ENCODE measurements around the gene LTBR.

Gene LTBR

GRCh38 chr12:6391013-6391412, 7.1 kb downstream of the LTBR start:
- H3K4me3 ChIP-seq (ENCODE audit: low read depth, low read length) = no peak overlapping the region
- H3K27ac ChIP-seq (ENCODE audit: extremely low read depth, low read depth, low read length) = no peak overlapping the region
- CTCF ChIA-PET = interaction anchor here (0.6 kb wide), 3 partner anchors 25 to 296 kb away, joined by 3 to 4 read pairs (median 4); no protein-coding TSS in a partner anchor
- H3K4me1 ChIP-seq (ENCODE audit: control insufficient read depth, insufficient read depth, low read length) = no peaks in the 10 kb centered on the region
- no peaks in the 10 kb centered on the region for H3K9me3 ChIP-seq (ENCODE audit: control insufficient read depth, insufficient read depth, low read depth, low read length)
- TF ChIP-seq ZNF513 (tag by site-specific recombination; IDR thresholded peaks at IDR 0.05) (no peak), ZNF555 (tag by site-specific recombination; conservative IDR thresholded peaks at IDR 0.05) (no peak), ZNF521 (tag by site-specific recombination; IDR thresholded peaks at IDR 0.05) (no peak), KLF7 (tag by site-specific recombination; IDR thresholded peaks at IDR 0.05; ENCODE audit: borderline replicate concordance) (no peak), ZBTB21 (tag by site-specific recombination; IDR thresholded peaks at IDR 0.05) (no peak), ZNF324 (tag by site-specific recombination; IDR thresholded peaks at IDR 0.05) (no peak), ZNF274 (IDR thresholded peaks at IDR 0.05; ENCODE audit: low read length) (no peak), ZNF274 (tag by site-specific recombination; IDR thresholded peaks at IDR 0.05; ENCODE audit: borderline replicate concordance) (no peak), ZNF16 (tag by site-specific recombination; IDR thresholded peaks at IDR 0.05; ENCODE audit: low read depth) (no peak), ZNF571 (tag by site-specific recombination; IDR thresholded peaks at IDR 0.05) (no peak), SCRT2 (tag by site-specific recombination; IDR thresholded peaks at IDR 0.05) (no peak), ZNF426 (tag by site-specific recombination; IDR thresholded peaks at IDR 0.05) (no peak), GLIS2 (tag by site-specific recombination; IDR thresholded peaks at IDR 0.05) (no peak), ZNF658 (tag by site-specific recombination; IDR thresholded peaks at IDR 0.05) (no peak), ZNF335 (tag by site-specific recombination; conservative IDR thresholded peaks at IDR 0.05) (no peak), ZFP41 (tag by site-specific recombination; IDR thresholded peaks at IDR 0.05; ENCODE audit: borderline replicate concordance) (no peak), ZNF311 (tag by site-specific recombination; IDR thresholded peaks at IDR 0.05; ENCODE audit: borderline replicate concordance) (no peak)
- H3K36me3 ChIP-seq (ENCODE audit: control insufficient read depth in 2 of 2, insufficient read depth in 1 of 2, low read length in 2 of 2) = no peaks in the 10 kb centered on the region
- POLR2A ChIA-PET = no interaction called here

- no peak overlapping the region for H3K27ac ChIP-seq (ENCODE audit: extremely low read depth, low read depth, low read length)
- no peaks in the 10 kb centered on the region for H3K4me1 ChIP-seq (ENCODE audit: control insufficient read depth, insufficient read depth, low read length)
- ChIA-PET CTCF (interaction anchor here (0.7 to 1.5 kb wide), 3 partner anchors 14 to 66 kb away, joined by 3 to 9 read pairs (median 4); no protein-coding TSS in a partner anchor), POLR2A (interaction anchor here (0.7 to 1.2 kb wide), 3 partner anchors 78 to 182 kb away, joined by 3 to 5 read pairs (median 4); partner anchors contain the start of genes MRPL51 and VAMP1)
- no peak overlapping the region for H3K4me3 ChIP-seq (ENCODE audit: low read depth, low read length)
- H3K36me3 ChIP-seq (ENCODE audit: control insufficient read depth in 2 of 2, insufficient read depth in 1 of 2, low read length in 2 of 2) = no peaks in the 10 kb centered on the region
- TF ChIP-seq KLF8 (tag by site-specific recombination; IDR thresholded peaks at IDR 0.05) = no peak
- TF ChIP-seq SP2 (tag by site-specific recombination; IDR thresholded peaks at IDR 0.05) = no peak
- TF ChIP-seq ZSCAN16 (tag by site-specific recombination; IDR thresholded peaks at IDR 0.05) = no peak
- TF ChIP-seq, protein P1, sequence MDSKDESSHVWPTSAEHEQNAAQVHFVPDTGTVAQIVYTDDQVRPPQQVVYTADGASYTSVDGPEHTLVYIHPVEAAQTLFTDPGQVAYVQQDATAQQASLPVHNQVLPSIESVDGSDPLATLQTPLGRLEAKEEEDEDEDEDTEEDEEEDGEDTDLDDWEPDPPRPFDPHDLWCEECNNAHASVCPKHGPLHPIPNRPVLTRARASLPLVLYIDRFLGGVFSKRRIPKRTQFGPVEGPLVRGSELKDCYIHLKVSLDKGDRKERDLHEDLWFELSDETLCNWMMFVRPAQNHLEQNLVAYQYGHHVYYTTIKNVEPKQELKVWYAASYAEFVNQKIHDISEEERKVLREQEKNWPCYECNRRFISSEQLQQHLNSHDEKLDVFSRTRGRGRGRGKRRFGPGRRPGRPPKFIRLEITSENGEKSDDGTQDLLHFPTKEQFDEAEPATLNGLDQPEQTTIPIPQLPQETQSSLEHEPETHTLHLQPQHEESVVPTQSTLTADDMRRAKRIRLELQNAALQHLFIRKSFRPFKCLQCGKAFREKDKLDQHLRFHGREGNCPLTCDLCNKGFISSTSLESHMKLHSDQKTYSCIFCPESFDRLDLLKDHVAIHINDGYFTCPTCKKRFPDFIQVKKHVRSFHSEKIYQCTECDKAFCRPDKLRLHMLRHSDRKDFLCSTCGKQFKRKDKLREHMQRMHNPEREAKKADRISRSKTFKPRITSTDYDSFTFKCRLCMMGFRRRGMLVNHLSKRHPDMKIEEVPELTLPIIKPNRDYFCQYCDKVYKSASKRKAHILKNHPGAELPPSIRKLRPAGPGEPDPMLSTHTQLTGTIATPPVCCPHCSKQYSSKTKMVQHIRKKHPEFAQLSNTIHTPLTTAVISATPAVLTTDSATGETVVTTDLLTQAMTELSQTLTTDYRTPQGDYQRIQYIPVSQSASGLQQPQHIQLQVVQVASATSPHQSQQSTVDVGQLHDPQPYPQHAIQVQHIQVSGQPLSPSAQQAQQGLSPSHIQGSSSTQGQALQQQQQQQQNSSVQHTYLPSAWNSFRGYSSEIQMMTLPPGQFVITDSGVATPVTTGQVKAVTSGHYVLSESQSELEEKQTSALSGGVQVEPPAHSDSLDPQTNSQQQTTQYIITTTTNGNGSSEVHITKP (tag by site-specific recombination; IDR thresholded peaks at IDR 0.05) = no peak
- no peak for TF ChIP-seq ZNF114 (tag by site-specific recombination; IDR thresholded peaks at IDR 0.05)
- no peaks in the 10 kb centered on the region for H3K9me3 ChIP-seq (ENCODE audit: control insufficient read depth, insufficient read depth, low read depth, low read length)
Observed at GRCh38 chr12:6392504-6392903, 8.5 kb downstream of the LTBR start.
